ENCODE results near the gene SLC6A19.

GRCh38 chr5:1209489-1209852 is 8.1 kb downstream of the SLC6A19 start:
- no peak for TF ChIP-seq POLR2A (IDR thresholded peaks at IDR 0.05)
- TF ChIP-seq, protein P1, sequence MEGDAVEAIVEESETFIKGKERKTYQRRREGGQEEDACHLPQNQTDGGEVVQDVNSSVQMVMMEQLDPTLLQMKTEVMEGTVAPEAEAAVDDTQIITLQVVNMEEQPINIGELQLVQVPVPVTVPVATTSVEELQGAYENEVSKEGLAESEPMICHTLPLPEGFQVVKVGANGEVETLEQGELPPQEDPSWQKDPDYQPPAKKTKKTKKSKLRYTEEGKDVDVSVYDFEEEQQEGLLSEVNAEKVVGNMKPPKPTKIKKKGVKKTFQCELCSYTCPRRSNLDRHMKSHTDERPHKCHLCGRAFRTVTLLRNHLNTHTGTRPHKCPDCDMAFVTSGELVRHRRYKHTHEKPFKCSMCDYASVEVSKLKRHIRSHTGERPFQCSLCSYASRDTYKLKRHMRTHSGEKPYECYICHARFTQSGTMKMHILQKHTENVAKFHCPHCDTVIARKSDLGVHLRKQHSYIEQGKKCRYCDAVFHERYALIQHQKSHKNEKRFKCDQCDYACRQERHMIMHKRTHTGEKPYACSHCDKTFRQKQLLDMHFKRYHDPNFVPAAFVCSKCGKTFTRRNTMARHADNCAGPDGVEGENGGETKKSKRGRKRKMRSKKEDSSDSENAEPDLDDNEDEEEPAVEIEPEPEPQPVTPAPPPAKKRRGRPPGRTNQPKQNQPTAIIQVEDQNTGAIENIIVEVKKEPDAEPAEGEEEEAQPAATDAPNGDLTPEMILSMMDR (IDR thresholded peaks at IDR 0.05): no peak
